ENCODE results near the gene FLT3. TPM values are rescaled to one million over a fixed set of nuclear protein-coding genes. Genes with fewer than 3 reads are reported as not detected.
A peak's percentile ranks its signal among the peaks of the same experiment; 100 is the strongest.
"Not testable (repeated sequence)": the region's sequence is repeated elsewhere in the genome, so short reads cannot be mapped to it uniquely, and the experiment has no call there.

FLT3 gene
- total and polyA plus RNA-seq, 2 experiments from 2014 or later: 0.10 to 0.29 TPM

GRCh38 chr13:28035146-28035782 lies 65.1 kb downstream of the FLT3 start:
- no peaks in the 10 kb centered on the region for H3K27me3 ChIP-seq
- no peaks in the 10 kb centered on the region for H4K20me1 ChIP-seq (ENCODE audit: insufficient read depth, poor library complexity, severe bottlenecking)
- 54% methylated on average over 6 of the region's 6 CpGs for WGBS (ENCODE audit: low lambda C conversion rate, missing lambda C conversion rate)
- H3K27ac ChIP-seq: peak overlapping the region; percentile 71
- H3K4me2 ChIP-seq: peak overlapping the region; percentile 48
- H3K9me3 ChIP-seq (ENCODE audit: low read depth): no peaks in the 10 kb centered on the region
- H2AFZ ChIP-seq: no peak overlapping the region
- H3K36me3 ChIP-seq (replicated peaks; ENCODE audit: insufficient read depth, low read depth): no peaks in the 10 kb centered on the region
- DNase-seq (ENCODE audit: low spot score): peak; percentile 61
- TF ChIP-seq EZH2phosphoT487 (IDR thresholded peaks at IDR 0.05; ENCODE audit: low read depth, severe bottlenecking, unreplicated experiment): no peak
- TF ChIP-seq CTCF (IDR thresholded peaks at IDR 0.05; ENCODE audit: poor library complexity): no peak
- TF ChIP-seq EZH2 (IDR thresholded peaks at IDR 0.05; ENCODE audit: borderline replicate concordance): no peak
- no peak overlapping the region for H3K4me3 ChIP-seq
- H3K4me1 ChIP-seq (ENCODE audit: insufficient read depth): peaks cover 4% of the 10 kb centered on the region
- H3K9me2 ChIP-seq (replicated peaks; ENCODE audit: insufficient read depth): no peaks in the 10 kb centered on the region
- H3K79me2 ChIP-seq: no peaks in the 10 kb centered on the region

- H3K27me3 ChIP-seq: no peaks in the 10 kb centered on the region
- no peak for DNase-seq (ENCODE audit: low spot score)
- H3K4me1 ChIP-seq (ENCODE audit: insufficient read depth): peaks cover 4% of the 10 kb centered on the region
- H3K27ac ChIP-seq: peak overlapping the region; percentile 62
- H3K9me3 ChIP-seq (ENCODE audit: low read depth): no peaks in the 10 kb centered on the region
- H3K36me3 ChIP-seq (replicated peaks; ENCODE audit: insufficient read depth, low read depth): no peaks in the 10 kb centered on the region
- H4K20me1 ChIP-seq (ENCODE audit: insufficient read depth, poor library complexity, severe bottlenecking): no peaks in the 10 kb centered on the region
- H3K4me2 ChIP-seq: no peak overlapping the region
- no peak overlapping the region for H3K4me3 ChIP-seq
- H3K79me2 ChIP-seq: no peaks in the 10 kb centered on the region
- WGBS (ENCODE audit: low lambda C conversion rate, missing lambda C conversion rate): 93% methylated on average over 8 of the region's 8 CpGs
- TF ChIP-seq EZH2phosphoT487 (IDR thresholded peaks at IDR 0.05; ENCODE audit: low read depth, severe bottlenecking, unreplicated experiment): no peak
- no peak for TF ChIP-seq CTCF (IDR thresholded peaks at IDR 0.05; ENCODE audit: poor library complexity)
- TF ChIP-seq EZH2 (IDR thresholded peaks at IDR 0.05; ENCODE audit: borderline replicate concordance): no peak
- no peak overlapping the region for H2AFZ ChIP-seq
- H3K9me2 ChIP-seq (replicated peaks; ENCODE audit: insufficient read depth): no peaks in the 10 kb centered on the region
These were observed 66.3 kb downstream of the FLT3 start for GRCh38 chr13:28033894-28034655.

GRCh38 chr13:28032438-28032837 lies 67.9 kb downstream of the FLT3 start:
- 100% methylated on average over 1 of the region's 1 CpG for WGBS (ENCODE audit: low lambda C conversion rate, missing lambda C conversion rate)
- H2AFZ ChIP-seq; H3K27me3 ChIP-seq; H3K4me3 ChIP-seq; H3K79me2 ChIP-seq; H3K9me3 ChIP-seq (ENCODE audit: low read depth); H4K20me1 ChIP-seq (ENCODE audit: insufficient read depth, poor library complexity, severe bottlenecking); H3K4me1 ChIP-seq (ENCODE audit: insufficient read depth); H3K4me2 ChIP-seq; H3K9me2 ChIP-seq (replicated peaks; ENCODE audit: insufficient read depth); DNase-seq (ENCODE audit: low spot score); H3K36me3 ChIP-seq (replicated peaks; ENCODE audit: insufficient read depth, low read depth); H3K27ac ChIP-seq: not testable (repeated sequence)

GRCh38 chr13:28031896-28032288 lies 68.5 kb downstream of the FLT3 start:
- 73% methylated on average over 5 of the region's 5 CpGs for WGBS (ENCODE audit: low lambda C conversion rate, missing lambda C conversion rate)
- Histone ChIP-seq H3K79me2 (no peaks in the 10 kb centered on the region), H3K4me1 (ENCODE audit: insufficient read depth) (peaks cover 4% of the 10 kb centered on the region), H3K9me3 (ENCODE audit: low read depth) (no peaks in the 10 kb centered on the region), H3K36me3 (replicated peaks; ENCODE audit: insufficient read depth, low read depth) (no peaks in the 10 kb centered on the region), H2AFZ (no peak overlapping the region), H3K4me3 (no peak overlapping the region), H3K27me3 (no peaks in the 10 kb centered on the region), H3K9me2 (replicated peaks; ENCODE audit: insufficient read depth) (no peaks in the 10 kb centered on the region), H3K27ac (no peak overlapping the region), H4K20me1 (ENCODE audit: insufficient read depth, poor library complexity, severe bottlenecking) (no peaks in the 10 kb centered on the region), H3K4me2 (no peak overlapping the region)
- TF ChIP-seq EZH2 (IDR thresholded peaks at IDR 0.05; ENCODE audit: borderline replicate concordance) (no peak), EZH2phosphoT487 (IDR thresholded peaks at IDR 0.05; ENCODE audit: low read depth, severe bottlenecking, unreplicated experiment) (no peak), CTCF (IDR thresholded peaks at IDR 0.05; ENCODE audit: poor library complexity) (no peak)
- DNase-seq (ENCODE audit: low spot score): no peak

All from hepatocyte (in vitro differentiated cells).